ENCODE data around the gene ZNF674. TPM values are rescaled to one million over a fixed set of nuclear protein-coding genes. Genes with fewer than 3 reads are reported as not detected.
A peak's percentile ranks its signal among the peaks of the same experiment; 100 is the strongest.
"Not testable (repeated sequence)": the region's sequence is repeated elsewhere in the genome, so short reads cannot be mapped to it uniquely, and the experiment has no call there.

ZNF674 gene
- total and polyA plus RNA-seq, 2 donors (not counting 3 experiments of a cell fraction or from before 2014, with no cell fraction given) = 2.5 to 6.7 TPM

DNA sequence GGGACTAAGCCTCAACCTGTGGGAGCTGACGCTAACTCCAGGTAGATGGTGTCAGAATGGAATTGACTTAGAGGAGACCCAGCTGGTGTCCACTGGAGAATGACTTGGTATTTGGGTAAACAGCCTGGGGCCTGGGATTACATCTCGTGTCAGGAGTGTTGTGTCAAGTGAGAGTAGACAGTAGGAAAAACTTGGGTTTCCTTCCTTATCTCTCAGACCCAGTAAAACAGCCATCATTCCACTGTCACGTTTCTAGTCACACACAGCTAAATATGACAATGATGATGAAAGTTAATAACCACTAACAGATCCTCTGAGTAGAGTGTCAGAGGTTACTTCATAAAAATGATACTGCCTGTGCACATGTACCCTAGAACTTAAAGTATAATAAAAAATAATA, 13.8 kb downstream of the ZNF674 start:
- Histone ChIP-seq H3K27me3 (ENCODE audit: control insufficient read depth in 2 of 2, insufficient read depth in 2 of 2, low read length in 2 of 2) (no peaks in the 10 kb centered on the region), H3K79me2 (ENCODE audit: control insufficient read depth, insufficient read depth, low read length) (no peaks in the 10 kb centered on the region), H3K4me2 (ENCODE audit: insufficient read depth, low read length) (no peak overlapping the region), H3K9me1 (replicated peaks; ENCODE audit: control insufficient read depth, extremely low read depth, insufficient read depth, low read length) (no peaks in the 10 kb centered on the region), H3K9me3 (replicated peaks; ENCODE audit: control insufficient read depth, insufficient read depth, low read length) (no peaks in the 10 kb centered on the region), H3K4me3 (replicated peaks in 1 of 3; ENCODE audit: insufficient read depth in 1 of 3, low read depth in 1 of 3, low read length in 3 of 3) (no peak overlapping the region), H2AFZ (ENCODE audit: low read depth, low read length) (no peak overlapping the region), H3K27ac (ENCODE audit: insufficient read depth, low read depth, low read length) (no peak overlapping the region), H3K36me3 (ENCODE audit: control insufficient read depth in 2 of 2, extremely low read depth in 1 of 2, insufficient read depth in 2 of 2, low read length in 2 of 2) (no peaks in the 10 kb centered on the region), H4K20me1 (replicated peaks; ENCODE audit: control insufficient read depth, extremely low read depth, insufficient read depth, low read length) (no peaks in the 10 kb centered on the region), H3K9ac (replicated peaks; ENCODE audit: extremely low read depth, insufficient read depth, low read length) (no peak overlapping the region), H3K4me1 (ENCODE audit: control insufficient read depth, extremely low read depth, insufficient read depth, low read length) (no peaks in the 10 kb centered on the region)
- dilution Hi-C loops (cut with MboI; ENCODE audit: extremely low pct_ligation_motif_present, low sequenced_read_pairs) = no loop called here
- intact Hi-C loops (cut with micrococcal nuclease) = no loop called here
- no peak for TF ChIP-seq FOS (IDR thresholded peaks at IDR 0.05; ENCODE audit: borderline replicate concordance, insufficient read depth, low read length)
- no peak for TF ChIP-seq POLR2A (IDR thresholded peaks at IDR 0.05; ENCODE audit: low read depth, low read length)
- no peak for DNase-seq (ENCODE audit: low read depth, low spot score)
- FAIRE-seq = no peak
- POLR2A ChIA-PET = no interaction called here
- CTCF ChIA-PET = no interaction called here
- no TSS peak for BruUV-seq (replicated peaks)

DNA sequence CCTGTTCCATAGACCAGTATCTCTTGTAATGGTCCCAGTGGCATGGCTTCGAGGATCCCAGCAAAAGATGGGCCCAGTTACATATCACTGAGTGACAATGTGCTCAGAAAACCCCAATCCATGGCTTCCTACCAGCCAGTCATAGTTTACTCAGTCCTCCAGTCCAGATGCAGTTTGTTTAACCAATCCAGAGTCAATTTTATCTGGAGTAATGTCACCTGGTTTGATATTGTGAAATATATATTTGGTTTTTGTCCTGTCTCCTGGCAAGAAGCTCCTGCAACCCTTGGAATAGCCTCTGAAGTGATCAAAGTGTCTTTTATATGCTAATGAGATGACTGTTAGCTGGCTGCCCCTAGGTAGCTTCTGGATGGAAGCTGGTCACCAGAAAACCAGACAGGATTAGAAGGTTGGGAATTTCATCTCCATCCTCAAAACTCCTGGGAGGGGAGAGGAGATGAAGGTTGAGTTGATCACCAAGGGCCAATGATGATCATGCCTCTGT, 14.8 kb downstream of the ZNF674 start:
- H3K79me2 ChIP-seq (ENCODE audit: control insufficient read depth, insufficient read depth, low read length); POLR2A ChIA-PET; DNase-seq (ENCODE audit: low read depth, low spot score); H3K9me1 ChIP-seq (replicated peaks; ENCODE audit: control insufficient read depth, extremely low read depth, insufficient read depth, low read length); H3K9me3 ChIP-seq (replicated peaks; ENCODE audit: control insufficient read depth, insufficient read depth, low read length); H4K20me1 ChIP-seq (replicated peaks; ENCODE audit: control insufficient read depth, extremely low read depth, insufficient read depth, low read length); H3K36me3 ChIP-seq (ENCODE audit: control insufficient read depth in 2 of 2, extremely low read depth in 1 of 2, insufficient read depth in 2 of 2, low read length in 2 of 2); H3K27ac ChIP-seq (ENCODE audit: insufficient read depth, low read depth, low read length); intact Hi-C loops (cut with micrococcal nuclease); BruUV-seq (replicated peaks); dilution Hi-C loops (cut with MboI; ENCODE audit: extremely low pct_ligation_motif_present, low sequenced_read_pairs); H2AFZ ChIP-seq (ENCODE audit: low read depth, low read length); H3K27me3 ChIP-seq (ENCODE audit: control insufficient read depth in 2 of 2, insufficient read depth in 2 of 2, low read length in 2 of 2); H3K9ac ChIP-seq (replicated peaks; ENCODE audit: extremely low read depth, insufficient read depth, low read length); CTCF ChIA-PET; H3K4me3 ChIP-seq (replicated peaks in 1 of 3; ENCODE audit: insufficient read depth in 1 of 3, low read depth in 1 of 3, low read length in 3 of 3); H3K4me1 ChIP-seq (ENCODE audit: control insufficient read depth, extremely low read depth, insufficient read depth, low read length); H3K4me2 ChIP-seq (ENCODE audit: insufficient read depth, low read length): not testable (repeated sequence)
- peak; percentile 90 for FAIRE-seq

DNA sequence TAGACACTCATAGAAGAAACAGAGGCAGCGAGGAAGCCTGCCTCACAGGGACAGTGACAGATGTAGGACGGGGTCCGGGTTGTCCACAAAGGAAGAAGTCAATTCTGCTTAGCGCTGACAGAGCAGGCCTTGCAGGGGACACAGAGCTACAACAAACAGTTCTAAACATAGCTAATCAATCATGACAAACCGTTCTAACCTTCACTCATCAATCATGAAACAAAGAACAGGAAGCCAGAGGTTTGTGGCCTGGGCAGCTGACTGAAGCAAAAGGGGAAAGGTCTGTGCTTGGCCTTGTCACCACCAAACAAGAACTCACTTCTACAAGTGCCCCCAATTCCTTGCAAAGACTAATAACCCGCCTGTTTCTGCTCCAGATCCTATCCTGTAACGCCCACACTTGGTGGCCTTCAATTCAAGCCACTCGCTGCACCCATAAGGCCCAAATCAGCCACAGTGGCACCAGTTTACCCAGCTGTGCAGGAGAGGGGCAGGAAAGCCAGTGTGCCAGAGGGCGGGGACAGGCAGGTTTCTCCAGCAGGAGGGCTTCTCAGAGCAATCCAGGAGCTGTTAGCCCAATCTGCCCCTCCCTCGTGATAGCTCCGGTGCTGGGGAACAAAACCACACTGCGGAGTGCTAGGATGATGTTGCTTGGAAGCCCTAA, 15.3 kb downstream of the ZNF674 start:
- H2AFZ ChIP-seq (ENCODE audit: low read depth, low read length); H3K4me1 ChIP-seq (ENCODE audit: control insufficient read depth, extremely low read depth, insufficient read depth, low read length); H3K4me2 ChIP-seq (ENCODE audit: insufficient read depth, low read length); POLR2A ChIA-PET; H3K9me1 ChIP-seq (replicated peaks; ENCODE audit: control insufficient read depth, extremely low read depth, insufficient read depth, low read length); BruUV-seq (replicated peaks); H3K27ac ChIP-seq (ENCODE audit: insufficient read depth, low read depth, low read length); H3K27me3 ChIP-seq (ENCODE audit: control insufficient read depth in 2 of 2, insufficient read depth in 2 of 2, low read length in 2 of 2); H3K9ac ChIP-seq (replicated peaks; ENCODE audit: extremely low read depth, insufficient read depth, low read length); dilution Hi-C loops (cut with MboI; ENCODE audit: extremely low pct_ligation_motif_present, low sequenced_read_pairs); CTCF ChIA-PET; H3K79me2 ChIP-seq (ENCODE audit: control insufficient read depth, insufficient read depth, low read length); H3K9me3 ChIP-seq (replicated peaks; ENCODE audit: control insufficient read depth, insufficient read depth, low read length); H3K4me3 ChIP-seq (replicated peaks in 1 of 3; ENCODE audit: insufficient read depth in 1 of 3, low read depth in 1 of 3, low read length in 3 of 3); H4K20me1 ChIP-seq (replicated peaks; ENCODE audit: control insufficient read depth, extremely low read depth, insufficient read depth, low read length); intact Hi-C loops (cut with micrococcal nuclease); H3K36me3 ChIP-seq (ENCODE audit: control insufficient read depth in 2 of 2, extremely low read depth in 1 of 2, insufficient read depth in 2 of 2, low read length in 2 of 2); DNase-seq (ENCODE audit: low read depth, low spot score): not testable (repeated sequence)
- peak; percentile 69 for FAIRE-seq

DNA sequence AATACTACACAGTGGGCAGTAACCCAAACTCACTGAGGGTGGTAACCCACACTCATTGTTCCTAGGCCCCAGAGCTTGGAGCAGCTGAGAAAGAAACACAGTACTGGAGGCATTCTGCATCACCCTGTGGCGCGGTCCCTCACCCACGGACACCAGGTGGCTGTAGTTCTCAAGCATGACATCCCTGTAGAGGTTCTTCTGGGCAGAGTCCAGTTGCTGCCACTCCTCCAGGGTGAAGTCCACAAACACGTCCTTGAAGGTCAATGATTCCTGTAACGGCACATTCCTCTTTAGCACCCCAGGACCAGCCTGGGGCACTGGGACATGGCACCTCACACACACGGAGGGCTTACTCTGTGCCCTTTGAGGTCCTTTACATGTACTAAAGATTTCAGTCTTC, 16.6 kb downstream of the ZNF674 start:
- H3K79me2 ChIP-seq (ENCODE audit: control insufficient read depth, insufficient read depth, low read length) = not testable (repeated sequence)

More for the DNA sequence above, 16.6 kb downstream of the ZNF674 start:
- POLR2A ChIA-PET; H4K20me1 ChIP-seq (replicated peaks; ENCODE audit: control insufficient read depth, extremely low read depth, insufficient read depth, low read length); DNase-seq (ENCODE audit: low read depth, low spot score); H3K36me3 ChIP-seq (ENCODE audit: control insufficient read depth in 2 of 2, extremely low read depth in 1 of 2, insufficient read depth in 2 of 2, low read length in 2 of 2); H3K4me3 ChIP-seq (replicated peaks in 1 of 3; ENCODE audit: insufficient read depth in 1 of 3, low read depth in 1 of 3, low read length in 3 of 3); intact Hi-C loops (cut with micrococcal nuclease); H3K4me2 ChIP-seq (ENCODE audit: insufficient read depth, low read length); H3K9me3 ChIP-seq (replicated peaks; ENCODE audit: control insufficient read depth, insufficient read depth, low read length); BruUV-seq (replicated peaks); FAIRE-seq; H3K27ac ChIP-seq (ENCODE audit: insufficient read depth, low read depth, low read length); H3K4me1 ChIP-seq (ENCODE audit: control insufficient read depth, extremely low read depth, insufficient read depth, low read length); dilution Hi-C loops (cut with MboI; ENCODE audit: extremely low pct_ligation_motif_present, low sequenced_read_pairs); H3K27me3 ChIP-seq (ENCODE audit: control insufficient read depth in 2 of 2, insufficient read depth in 2 of 2, low read length in 2 of 2); H2AFZ ChIP-seq (ENCODE audit: low read depth, low read length); H3K9me1 ChIP-seq (replicated peaks; ENCODE audit: control insufficient read depth, extremely low read depth, insufficient read depth, low read length); CTCF ChIA-PET; H3K9ac ChIP-seq (replicated peaks; ENCODE audit: extremely low read depth, insufficient read depth, low read length): not testable (repeated sequence)

Measured in endothelial cell of umbilical vein (primary cell).